Liver (tissue), 9 donors: ENCODE data around the gene FBN2. TPM values are rescaled to one million over a fixed set of nuclear protein-coding genes. Genes with fewer than 3 reads are reported as not detected.

Source experiments
- DNase-seq: peaks from one replicate; pipeline ENCODE4 v3.0.0-alpha.2; 2017; ENCODE audit warnings: low spot score
- H3K27ac ChIP-seq, 2 donors: one replicate each; pipeline ENCODE4 v1.7.0; 2013; ENCODE audit warnings: inconsistent platforms in 2 of 2, low read length in 2 of 2, control low read depth in 1 of 2, low read depth in 1 of 2, mild to moderate bottlenecking in 1 of 2
- H3K27me3 ChIP-seq, 4 donors: one replicate each; pipeline versions ENCODE4 v1.6.1 to v1.7.0; 2013; ENCODE audit warnings: low read length in 3 of 4, inconsistent platforms in 1 of 4, mild to moderate bottlenecking in 1 of 4, moderate library complexity in 1 of 4; ENCODE audit not compliant: control insufficient read depth in 4 of 4, insufficient read depth in 4 of 4
- H3K36me3 ChIP-seq, 4 donors: one replicate each; pipeline versions ENCODE4 v1.6.1 to v1.7.0; 2013; ENCODE audit warnings: low read length in 3 of 4, mild to moderate bottlenecking in 3 of 4, low read depth in 1 of 4, moderate library complexity in 1 of 4; ENCODE audit not compliant: control insufficient read depth in 4 of 4, insufficient read depth in 3 of 4
- H3K4me1 ChIP-seq, 4 donors: one replicate each; pipeline versions ENCODE4 v1.6.1 to v1.7.0; 2013; ENCODE audit warnings: low read length in 3 of 4, mild to moderate bottlenecking in 3 of 4, moderate library complexity in 1 of 4; ENCODE audit not compliant: control insufficient read depth in 4 of 4, insufficient read depth in 4 of 4
- H3K4me3 ChIP-seq, 3 donors: one replicate each; pipeline versions ENCODE4 v1.6.1 to v1.7.0; 2013; ENCODE audit warnings: low read length in 3 of 3, control low read depth in 1 of 3, low read depth in 1 of 3, mild to moderate bottlenecking in 1 of 3
- H3K9ac ChIP-seq, 2 donors: one replicate each; pipeline ENCODE4 v1.7.0; 2013; ENCODE audit warnings: low read length in 2 of 2, mild to moderate bottlenecking in 2 of 2, moderate library complexity in 2 of 2, control low read depth in 1 of 2, low read depth in 1 of 2
- H3K9me3 ChIP-seq, 4 donors: one replicate each; pipeline versions ENCODE4 v1.6.1 to v1.7.0; 2013; ENCODE audit warnings: low read length in 3 of 4; ENCODE audit not compliant: control insufficient read depth in 4 of 4
- ATF3 ChIP-seq: IDR thresholded peaks from 2 replicates; pipeline ENCODE4 v1.6.1; 2016; ENCODE audit warnings: antibody characterized with exemption
- EGR1 ChIP-seq, 2 donors: IDR thresholded peaks; 2 replicates each; pipeline ENCODE4 v1.6.1; 2016 to 2018; ENCODE audit warnings: antibody characterized with exemption in 2 of 2, low read depth in 2 of 2
- FOXA1 ChIP-seq: IDR thresholded peaks from 2 replicates; pipeline ENCODE4 v1.6.1; 2016; ENCODE audit warnings: antibody characterized with exemption
- FOXA2 ChIP-seq: IDR thresholded peaks from 2 replicates; pipeline ENCODE4 v1.6.1; 2016; ENCODE audit warnings: antibody characterized with exemption
- GABPA ChIP-seq, 2 donors: IDR thresholded peaks in 1 of 2; conservative IDR thresholded peaks in 1 of 2; 2 replicates each; pipeline ENCODE4 v1.6.1; 2016; ENCODE audit warnings: antibody characterized with exemption in 2 of 2, mild to moderate bottlenecking in 1 of 2, moderate library complexity in 1 of 2
- HNF4A ChIP-seq, 2 donors: conservative IDR thresholded peaks; 2 replicates each; pipeline ENCODE4 v1.6.1; 2016; ENCODE audit warnings: antibody characterized with exemption in 2 of 2, mild to moderate bottlenecking in 2 of 2
- HNF4G ChIP-seq: IDR thresholded peaks from 2 replicates; pipeline ENCODE4 v1.6.1; 2016; ENCODE audit warnings: antibody characterized with exemption
- JUND ChIP-seq, 2 donors: IDR thresholded peaks; 2 replicates each; pipeline ENCODE4 v1.6.1; 2016; ENCODE audit warnings: antibody characterized with exemption in 2 of 2
- NR2F2 ChIP-seq: IDR thresholded peaks from 2 replicates; pipeline ENCODE4 v1.6.1; 2016; ENCODE audit warnings: antibody characterized with exemption
- RAD21 ChIP-seq, 2 donors: IDR thresholded peaks; 2 replicates each; pipeline ENCODE4 v1.6.1; 2016; ENCODE audit warnings: antibody characterized with exemption in 2 of 2, mild to moderate bottlenecking in 2 of 2
- REST ChIP-seq: IDR thresholded peaks from 2 replicates; pipeline ENCODE4 v1.6.1; 2016; ENCODE audit warnings: antibody characterized with exemption, mild to moderate bottlenecking
- SP1 ChIP-seq: IDR thresholded peaks from 2 replicates; pipeline ENCODE4 v1.6.1; 2018; ENCODE audit warnings: antibody characterized with exemption, mild to moderate bottlenecking
- TAF1 ChIP-seq: conservative IDR thresholded peaks from 2 replicates; pipeline ENCODE4 v1.6.1; 2016; ENCODE audit warnings: antibody characterized with exemption, mild to moderate bottlenecking
- WGBS: extraction: QIAGEN DNeasy Blood & Tissue Kit; methylation state at CpG from one replicate; pipeline ENCODE4 v1.1.7; 2013; 5-methylcytosine and 5-hydroxymethylcytosine counted together
- polyA plus RNA-seq, 2 donors: library from polyadenylated mRNA; stranded (reverse) in 1 of 2; unstranded in 1 of 2; fragments of 200-250 nt in 1 of 2; fragments of >200 nt in 1 of 2; fragmentation: Nextera tagmentation in 1 of 2; extraction: Ambion mirVana in 1 of 2; gene quantifications; one replicate each; pipeline versions ENCODE4 v1.2.1 to v1.2.3, GENCODE V29; 2013 to 2015
- total RNA-seq, 2 donors: library from RNA; depleted of rRNA; stranded (reverse); fragments of >200 nt; gene quantifications; one replicate each; pipeline ENCODE4 v1.2.3, GENCODE V29; 2014
- TF ChIP-seq, protein P1 (sequence below): IDR thresholded peaks from 2 replicates; pipeline ENCODE4 v1.6.1; 2016; ENCODE audit warnings: antibody characterized with exemption
- TF ChIP-seq, protein P2 (sequence below): IDR thresholded peaks from 2 replicates; pipeline ENCODE4 v1.6.1; 2016; ENCODE audit warnings: antibody characterized with exemption
- TF ChIP-seq, protein P3 (sequence below): fragments of 150-350 bp; IDR thresholded peaks from 2 replicates; pipeline ENCODE4 v1.5.1; 2017; ENCODE audit warnings: improper control_type of control experiment, low read depth, low read length; ENCODE audit not compliant: missing input control
- donor health status: healthy.
- donor health status: healthy.
- donor health status: healthy.
- donor health status: healthy.
- donor health status: healthy.

FBN2 gene
- total and polyA plus RNA-seq, 4 donors = 0.08 to 4.1 (median 0.47) TPM

DNA sequence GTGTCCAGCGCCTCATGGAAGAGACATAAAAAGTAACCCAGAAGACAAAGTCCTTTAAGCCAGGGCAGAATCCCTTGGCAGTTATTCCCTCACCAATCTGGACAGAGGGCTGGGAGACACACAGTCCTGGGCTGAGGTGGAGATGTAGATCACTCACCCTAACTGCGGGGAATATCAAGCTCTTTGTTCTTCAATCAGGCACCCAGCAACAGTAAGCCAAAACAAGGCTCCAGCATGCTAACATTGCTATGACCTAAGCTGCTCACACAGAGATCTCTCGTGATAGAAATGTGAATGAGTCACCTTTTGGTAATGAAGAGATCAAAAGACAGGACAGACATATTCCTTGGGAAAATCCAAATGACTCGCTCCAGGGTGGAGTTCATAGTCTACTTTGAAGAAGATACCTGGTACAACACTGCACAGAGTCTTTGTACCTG, 101.3 kb downstream of the FBN2 start:
- no peak for TF ChIP-seq HNF4A (conservative IDR thresholded peaks at IDR 0.05)
- no peak for TF ChIP-seq REST
- no peak for TF ChIP-seq GABPA (IDR thresholded peaks at IDR 0.05 in 1 of 2, conservative IDR thresholded peaks at IDR 0.05 in 1 of 2)
- no peak for TF ChIP-seq FOXA1
- TF ChIP-seq, protein P1, sequence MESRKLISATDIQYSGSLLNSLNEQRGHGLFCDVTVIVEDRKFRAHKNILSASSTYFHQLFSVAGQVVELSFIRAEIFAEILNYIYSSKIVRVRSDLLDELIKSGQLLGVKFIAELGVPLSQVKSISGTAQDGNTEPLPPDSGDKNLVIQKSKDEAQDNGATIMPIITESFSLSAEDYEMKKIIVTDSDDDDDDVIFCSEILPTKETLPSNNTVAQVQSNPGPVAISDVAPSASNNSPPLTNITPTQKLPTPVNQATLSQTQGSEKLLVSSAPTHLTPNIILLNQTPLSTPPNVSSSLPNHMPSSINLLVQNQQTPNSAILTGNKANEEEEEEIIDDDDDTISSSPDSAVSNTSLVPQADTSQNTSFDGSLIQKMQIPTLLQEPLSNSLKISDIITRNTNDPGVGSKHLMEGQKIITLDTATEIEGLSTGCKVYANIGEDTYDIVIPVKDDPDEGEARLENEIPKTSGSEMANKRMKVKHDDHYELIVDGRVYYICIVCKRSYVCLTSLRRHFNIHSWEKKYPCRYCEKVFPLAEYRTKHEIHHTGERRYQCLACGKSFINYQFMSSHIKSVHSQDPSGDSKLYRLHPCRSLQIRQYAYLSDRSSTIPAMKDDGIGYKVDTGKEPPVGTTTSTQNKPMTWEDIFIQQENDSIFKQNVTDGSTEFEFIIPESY = no peak
- no peak for TF ChIP-seq EGR1 (IDR thresholded peaks at IDR 0.05; ENCODE audit: low read depth in 2 of 2)
- TF ChIP-seq TAF1 = no peak
- no peak for TF ChIP-seq ATF3
- TF ChIP-seq, protein P2, sequence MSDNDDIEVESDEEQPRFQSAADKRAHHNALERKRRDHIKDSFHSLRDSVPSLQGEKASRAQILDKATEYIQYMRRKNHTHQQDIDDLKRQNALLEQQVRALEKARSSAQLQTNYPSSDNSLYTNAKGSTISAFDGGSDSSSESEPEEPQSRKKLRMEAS = no peak
- TF ChIP-seq FOXA2 = no peak
- TF ChIP-seq SP1 = no peak
- TF ChIP-seq HNF4G = no peak
- no peak for TF ChIP-seq NR2F2
- no peaks in the 10 kb centered on the region for H3K36me3 ChIP-seq
- H3K9me3 ChIP-seq = no peaks in the 10 kb centered on the region
- DNase-seq = no peak
- no peaks in the 10 kb centered on the region for H3K4me1 ChIP-seq
- no peak overlapping the region for H3K9ac ChIP-seq
- H3K4me3 ChIP-seq = no peak overlapping the region
- no peak overlapping the region for H3K27ac ChIP-seq
- no peaks in the 10 kb centered on the region for H3K27me3 ChIP-seq
- WGBS = 80% methylated on average over 4 of the region's 4 CpGs

DNA sequence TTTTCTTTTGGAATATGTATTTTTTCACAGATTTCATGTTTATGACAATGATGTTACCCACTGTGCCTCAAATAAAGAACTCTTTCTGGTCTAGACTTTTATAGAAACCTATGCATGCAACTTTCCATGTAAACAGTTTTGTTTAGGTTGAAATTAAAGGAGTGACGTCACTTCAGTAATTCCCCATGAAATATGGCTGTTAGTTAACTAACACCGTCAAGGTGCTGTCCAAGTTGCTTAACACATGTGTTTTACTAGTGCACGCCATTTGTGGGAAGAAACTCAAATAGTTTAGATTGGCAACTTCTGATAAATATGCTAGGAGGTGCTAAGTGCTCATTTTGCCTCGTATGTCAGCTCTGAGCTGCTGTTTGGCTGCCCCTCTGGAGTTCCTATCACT, 102.2 kb downstream of the FBN2 start:
- Histone ChIP-seq H3K27ac (no peak overlapping the region), H3K4me3 (no peak overlapping the region), H3K27me3 (peaks cover 0 to 2% (median 0%) of the 10 kb centered on the region in 4 donors), H3K9ac (no peak overlapping the region), H3K36me3 (no peaks in the 10 kb centered on the region), H3K9me3 (no peaks in the 10 kb centered on the region), H3K4me1 (no peaks in the 10 kb centered on the region)
- DNase-seq = no peak
- WGBS = 62% methylated on average over 4 of the region's 4 CpGs
- TF ChIP-seq HNF4G = no peak
- no peak for TF ChIP-seq EGR1 (IDR thresholded peaks at IDR 0.05; ENCODE audit: low read depth in 2 of 2)
- no peak for TF ChIP-seq REST
- no peak for TF ChIP-seq FOXA1
- TF ChIP-seq, protein P2 = no peak
- TF ChIP-seq, protein P3, sequence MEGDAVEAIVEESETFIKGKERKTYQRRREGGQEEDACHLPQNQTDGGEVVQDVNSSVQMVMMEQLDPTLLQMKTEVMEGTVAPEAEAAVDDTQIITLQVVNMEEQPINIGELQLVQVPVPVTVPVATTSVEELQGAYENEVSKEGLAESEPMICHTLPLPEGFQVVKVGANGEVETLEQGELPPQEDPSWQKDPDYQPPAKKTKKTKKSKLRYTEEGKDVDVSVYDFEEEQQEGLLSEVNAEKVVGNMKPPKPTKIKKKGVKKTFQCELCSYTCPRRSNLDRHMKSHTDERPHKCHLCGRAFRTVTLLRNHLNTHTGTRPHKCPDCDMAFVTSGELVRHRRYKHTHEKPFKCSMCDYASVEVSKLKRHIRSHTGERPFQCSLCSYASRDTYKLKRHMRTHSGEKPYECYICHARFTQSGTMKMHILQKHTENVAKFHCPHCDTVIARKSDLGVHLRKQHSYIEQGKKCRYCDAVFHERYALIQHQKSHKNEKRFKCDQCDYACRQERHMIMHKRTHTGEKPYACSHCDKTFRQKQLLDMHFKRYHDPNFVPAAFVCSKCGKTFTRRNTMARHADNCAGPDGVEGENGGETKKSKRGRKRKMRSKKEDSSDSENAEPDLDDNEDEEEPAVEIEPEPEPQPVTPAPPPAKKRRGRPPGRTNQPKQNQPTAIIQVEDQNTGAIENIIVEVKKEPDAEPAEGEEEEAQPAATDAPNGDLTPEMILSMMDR = no peak
- no peak for TF ChIP-seq JUND (IDR thresholded peaks at IDR 0.05)
- no peak for TF ChIP-seq RAD21 (IDR thresholded peaks at IDR 0.05)
